Stimulated activated naive CD8-positive, alpha-beta T cell treated with anti-CD3 and anti-CD28 coated beads, Interleukin-15, amount 100 ng/mL, for 72 hours (primary cell): Measurements from ENCODE around the gene MAGI1.

Experiments
- ATAC-seq: fragments of 150-1000 bp; cut with Tn5 transposase; 2 replicates; pipeline ENCODE4 v1.10.0; 2021; ENCODE audit warnings: mild to moderate bottlenecking, moderate library complexity
- DNase-seq, 2 donors: peaks; one replicate each; pipeline ENCODE4 v3.0.0; 2021 to 2022
- H3K27ac Mint-ChIP-seq, 2 donors: one replicate each; pipeline ENCODE4 v1.8.0; 2022; ENCODE audit warnings: mild to moderate bottlenecking in 2 of 2, mixed read lengths in 2 of 2, moderate library complexity in 2 of 2
- H3K27me3 Mint-ChIP-seq: one replicate; pipeline ENCODE4 v1.8.0; 2022; ENCODE audit warnings: mixed read lengths
- H3K4me1 Mint-ChIP-seq: one replicate; pipeline ENCODE4 v1.8.0; 2022; ENCODE audit warnings: mild to moderate bottlenecking, mixed read lengths
- H3K4me3 Mint-ChIP-seq, 2 donors: one replicate each; pipeline ENCODE4 v1.8.0; 2022; ENCODE audit warnings: mild to moderate bottlenecking in 2 of 2, mixed read lengths in 2 of 2, moderate library complexity in 1 of 2
- H3K9me3 Mint-ChIP-seq, 2 donors: one replicate each; pipeline ENCODE4 v1.8.0; 2022; ENCODE audit warnings: mixed read lengths in 2 of 2

Gene MAGI1

GRCh38 chr3:65776494-65776893, 262.2 kb downstream of the MAGI1 start:
- H3K4me3 Mint-ChIP-seq: no peak overlapping the region
- H3K27ac Mint-ChIP-seq: no peak overlapping the region
- DNase-seq (no peak), ATAC-seq (no peak)
- H3K27me3 Mint-ChIP-seq: no peaks in the 10 kb centered on the region
- H3K9me3 Mint-ChIP-seq: no peaks in the 10 kb centered on the region
- no peaks in the 10 kb centered on the region for H3K4me1 Mint-ChIP-seq

- no peak for DNase-seq
- H3K4me1 Mint-ChIP-seq: no peaks in the 10 kb centered on the region
- ATAC-seq: no peak
- H3K27ac Mint-ChIP-seq: no peak overlapping the region
- no peaks in the 10 kb centered on the region for H3K27me3 Mint-ChIP-seq
- H3K4me3 Mint-ChIP-seq: no peak overlapping the region
- no peaks in the 10 kb centered on the region for H3K9me3 Mint-ChIP-seq
Observed at GRCh38 chr3:65776081-65776480, 262.6 kb downstream of the MAGI1 start.

- ATAC-seq (no peak), DNase-seq (no peak)
- no peaks in the 10 kb centered on the region for H3K4me1 Mint-ChIP-seq
- H3K27me3 Mint-ChIP-seq: no peaks in the 10 kb centered on the region
- no peak overlapping the region for H3K27ac Mint-ChIP-seq
- no peak overlapping the region for H3K4me3 Mint-ChIP-seq
- no peaks in the 10 kb centered on the region for H3K9me3 Mint-ChIP-seq
Observed at GRCh38 chr3:65772758-65773157, 266.0 kb downstream of the MAGI1 start.

GRCh38 chr3:65767551-65767950, 271.2 kb downstream of the MAGI1 start:
- H3K4me1 Mint-ChIP-seq: no peaks in the 10 kb centered on the region
- DNase-seq (no peak), ATAC-seq (no peak)
- no peak overlapping the region for H3K27ac Mint-ChIP-seq
- H3K4me3 Mint-ChIP-seq: no peak overlapping the region
- H3K27me3 Mint-ChIP-seq: no peaks in the 10 kb centered on the region
- no peaks in the 10 kb centered on the region for H3K9me3 Mint-ChIP-seq

GRCh38 chr3:65762235-65762580, 276.5 kb downstream of the MAGI1 start:
- peaks cover 0 to 8% of the 10 kb centered on the region in 2 donors for H3K9me3 Mint-ChIP-seq
- H3K4me1 Mint-ChIP-seq: no peaks in the 10 kb centered on the region
- no peak overlapping the region for H3K27ac Mint-ChIP-seq
- no peak overlapping the region for H3K4me3 Mint-ChIP-seq
- DNase-seq (no peak), ATAC-seq (no peak)
- H3K27me3 Mint-ChIP-seq: no peaks in the 10 kb centered on the region

- DNase-seq (no peak), ATAC-seq (no peak)
- H3K4me1 Mint-ChIP-seq: no peaks in the 10 kb centered on the region
- H3K27me3 Mint-ChIP-seq: no peaks in the 10 kb centered on the region
- H3K27ac Mint-ChIP-seq: no peak overlapping the region
- no peak overlapping the region for H3K4me3 Mint-ChIP-seq
- H3K9me3 Mint-ChIP-seq: peaks cover 0 to 8% of the 10 kb centered on the region in 2 donors
Observed at GRCh38 chr3:65761446-65762234, 277.1 kb downstream of the MAGI1 start.

GRCh38 chr3:65758876-65759598, 279.7 kb downstream of the MAGI1 start:
- Mint-ChIP-seq H3K9me3 (peaks cover 0 to 8% of the 10 kb centered on the region in 2 donors), H3K27me3 (no peaks in the 10 kb centered on the region), H3K27ac (no peak overlapping the region), H3K4me3 (no peak overlapping the region), H3K4me1 (no peaks in the 10 kb centered on the region)
- no peak for ATAC-seq
- no peak for DNase-seq

- ATAC-seq (no peak), DNase-seq (no peak)
- Mint-ChIP-seq H3K4me1 (no peaks in the 10 kb centered on the region), H3K27ac (no peak overlapping the region), H3K4me3 (no peak overlapping the region), H3K9me3 (peaks cover 0 to 8% of the 10 kb centered on the region in 2 donors), H3K27me3 (no peaks in the 10 kb centered on the region)
Observed at GRCh38 chr3:65758438-65758837, 280.3 kb downstream of the MAGI1 start.

- Mint-ChIP-seq H3K4me3 (no peak overlapping the region), H3K27me3 (no peaks in the 10 kb centered on the region), H3K9me3 (no peaks in the 10 kb centered on the region), H3K27ac (no peak overlapping the region), H3K4me1 (no peaks in the 10 kb centered on the region)
- DNase-seq (no peak), ATAC-seq (no peak)
Observed at GRCh38 chr3:65752636-65753035, 286.1 kb downstream of the MAGI1 start.

GRCh38 chr3:65751123-65751700, 287.5 kb downstream of the MAGI1 start:
- no peak overlapping the region for H3K27ac Mint-ChIP-seq
- H3K4me1 Mint-ChIP-seq: no peaks in the 10 kb centered on the region
- H3K27me3 Mint-ChIP-seq: no peaks in the 10 kb centered on the region
- H3K9me3 Mint-ChIP-seq: no peaks in the 10 kb centered on the region
- no peak overlapping the region for H3K4me3 Mint-ChIP-seq
- DNase-seq (no peak), ATAC-seq (no peak)

- Mint-ChIP-seq H3K27me3 (no peaks in the 10 kb centered on the region), H3K4me1 (no peaks in the 10 kb centered on the region), H3K4me3 (no peak overlapping the region), H3K9me3 (no peaks in the 10 kb centered on the region), H3K27ac (no peak overlapping the region)
- DNase-seq (no peak), ATAC-seq (no peak)
Observed at GRCh38 chr3:65749066-65749465, 289.7 kb downstream of the MAGI1 start.

GRCh38 chr3:65748326-65748725, 290.4 kb downstream of the MAGI1 start:
- Mint-ChIP-seq H3K4me1 (no peaks in the 10 kb centered on the region), H3K27me3 (no peaks in the 10 kb centered on the region), H3K27ac (no peak overlapping the region), H3K9me3 (no peaks in the 10 kb centered on the region), H3K4me3 (no peak overlapping the region)
- ATAC-seq (no peak), DNase-seq (no peak)

GRCh38 chr3:65746848-65747247, 291.9 kb downstream of the MAGI1 start:
- no peak overlapping the region for H3K4me3 Mint-ChIP-seq
- no peaks in the 10 kb centered on the region for H3K4me1 Mint-ChIP-seq
- H3K9me3 Mint-ChIP-seq: no peaks in the 10 kb centered on the region
- DNase-seq (no peak), ATAC-seq (no peak)
- H3K27ac Mint-ChIP-seq: no peak overlapping the region
- H3K27me3 Mint-ChIP-seq: no peaks in the 10 kb centered on the region

- no peaks in the 10 kb centered on the region for H3K4me1 Mint-ChIP-seq
- no peak overlapping the region for H3K4me3 Mint-ChIP-seq
- no peak overlapping the region for H3K27ac Mint-ChIP-seq
- DNase-seq (no peak), ATAC-seq (no peak)
- no peaks in the 10 kb centered on the region for H3K27me3 Mint-ChIP-seq
- H3K9me3 Mint-ChIP-seq: no peaks in the 10 kb centered on the region
Observed at GRCh38 chr3:65745306-65745705, 293.4 kb downstream of the MAGI1 start.

GRCh38 chr3:65742914-65743313, 295.8 kb downstream of the MAGI1 start:
- H3K27me3 Mint-ChIP-seq: no peaks in the 10 kb centered on the region
- no peak overlapping the region for H3K27ac Mint-ChIP-seq
- no peak for ATAC-seq
- H3K4me1 Mint-ChIP-seq: no peaks in the 10 kb centered on the region
- no peak for DNase-seq
- no peak overlapping the region for H3K4me3 Mint-ChIP-seq
- H3K9me3 Mint-ChIP-seq: no peaks in the 10 kb centered on the region

GRCh38 chr3:65741540-65741939, 297.2 kb downstream of the MAGI1 start:
- Mint-ChIP-seq H3K9me3 (no peaks in the 10 kb centered on the region), H3K4me1 (no peaks in the 10 kb centered on the region), H3K4me3 (no peak overlapping the region), H3K27ac (no peak overlapping the region), H3K27me3 (no peaks in the 10 kb centered on the region)
- ATAC-seq (no peak), DNase-seq (no peak)
